IMR-90 (cell line): ENCODE results near the gene QARS1. TPM values are rescaled to one million over a fixed set of nuclear protein-coding genes. Genes with fewer than 3 reads are reported as not detected.
A peak's percentile ranks its signal among the peaks of the same experiment; 100 is the strongest.

Source experiments
- ATAC-seq: fragments of 200-7000 bp; cut with Tn5 transposase; 2 replicates; pipeline ENCODE4 v1.9.1; 2020; ENCODE audit warnings: low read depth, mild to moderate bottlenecking, moderate library complexity
- BruUV-seq: library from RNA; stranded (reverse); fragments of 400-500 nt; replicated peaks from 2 replicates; lab custom pipeline; 2021; lab: Mats Ljungman, UMichigan
- CTCF ChIA-PET: fragments of 300-600 bp; formaldehyde crosslinking; extraction: SDS; loops from one replicate; lab custom pipeline; 2021; ENCODE audit warnings: antibody characterized with exemption; lab: Yijun Ruan, JAX
- POLR2A ChIA-PET: fragments of 300-600 bp; sonication (Branson Sonifier 250); formaldehyde crosslinking; loops from one replicate; lab custom pipeline; 2022; ENCODE audit warnings: antibody characterized with exemption; ENCODE audit not compliant: unreplicated experiment; lab: Charles Lee
- DNase-seq: peaks from one replicate; pipeline ENCODE4 v3.0.0; 2013
- H2AFZ ChIP-seq: replicated peaks from 2 replicates; pipeline ENCODE3; 2013; ENCODE audit warnings: low read length, mild to moderate bottlenecking; ENCODE audit not compliant: poor library complexity
- H2AK5ac ChIP-seq: 2 replicates; pipeline ENCODE4 v1.6.1; 2013; ENCODE audit warnings: low read depth, low read length, inconsistent platforms
- H2AK9ac ChIP-seq: replicated peaks from 2 replicates; pipeline ENCODE3; 2013; ENCODE audit warnings: mild to moderate bottlenecking, low read depth, low read length, moderate library complexity; ENCODE audit not compliant: poor library complexity
- H2BK120ac ChIP-seq: 2 replicates; pipeline ENCODE4 v1.6.1; 2013; ENCODE audit warnings: low read depth, low read length, inconsistent platforms
- H2BK15ac ChIP-seq: 3 replicates; pipeline ENCODE4 v1.6.1; 2013; ENCODE audit warnings: low read depth, low read length, inconsistent platforms
- H2BK20ac ChIP-seq: 2 replicates; pipeline ENCODE4 v1.6.1; 2013; ENCODE audit warnings: low read depth, mild to moderate bottlenecking, inconsistent platforms, low read length, moderate library complexity
- H2BK5ac ChIP-seq: 2 replicates; pipeline ENCODE4 v1.6.1; 2013; ENCODE audit warnings: mild to moderate bottlenecking, low read depth, low read length, inconsistent platforms; ENCODE audit not compliant: poor library complexity, severe bottlenecking
- H3K14ac ChIP-seq: replicated peaks from 2 replicates; pipeline ENCODE4 v1.6.1; 2013; ENCODE audit warnings: low read depth, low read length, inconsistent platforms
- H3K18ac ChIP-seq: 2 replicates; pipeline ENCODE4 v1.6.1; 2013; ENCODE audit warnings: low read depth, low read length, control low read depth
- H3K23ac ChIP-seq: 2 replicates; pipeline ENCODE4 v1.6.1; 2013; ENCODE audit warnings: low read depth, low read length, inconsistent platforms
- H3K27ac ChIP-seq: 2 replicates; pipeline ENCODE4 v1.5.1; 2013; ENCODE audit warnings: mild to moderate bottlenecking, control low read depth, low read length; ENCODE audit not compliant: insufficient read depth
- H3K27me3 ChIP-seq: 2 replicates; pipeline ENCODE4 v1.6.1; 2013; ENCODE audit warnings: low read length; ENCODE audit not compliant: control insufficient read depth, insufficient read depth
- H3K36me3 ChIP-seq: 2 replicates; pipeline ENCODE4 v1.6.1; 2013; ENCODE audit warnings: low read length, mixed read lengths; ENCODE audit not compliant: control insufficient read depth, insufficient read depth
- H3K4ac ChIP-seq: 2 replicates; pipeline ENCODE4 v1.6.1; 2013; ENCODE audit warnings: low read depth, low read length, inconsistent platforms
- H3K4me1 ChIP-seq: 2 replicates; pipeline ENCODE4 v1.6.1; 2013; ENCODE audit warnings: low read length, mixed read lengths; ENCODE audit not compliant: control insufficient read depth, insufficient read depth
- H3K4me2 ChIP-seq: 2 replicates; pipeline ENCODE4 v1.6.1; 2013; ENCODE audit warnings: low read depth, mild to moderate bottlenecking, control low read depth, low read length, moderate library complexity
- H3K4me3 ChIP-seq: 2 replicates; pipeline ENCODE4 v1.5.1; 2013; ENCODE audit warnings: low read depth, mild to moderate bottlenecking, control low read depth, low read length, moderate library complexity; ENCODE audit not compliant: insufficient read depth
- H3K56ac ChIP-seq: 2 replicates; pipeline ENCODE4 v1.6.1; 2013; ENCODE audit warnings: low read length, inconsistent platforms; ENCODE audit not compliant: insufficient read depth; ENCODE audit errors: extremely low read depth
- H3K79me1 ChIP-seq, 2 experiments: 2 replicates each; pipeline ENCODE4 v1.6.1; 2013; ENCODE audit warnings: low read length in 2 of 2, inconsistent platforms in 1 of 2, low read depth in 1 of 2
- H3K9ac ChIP-seq: 2 replicates; pipeline ENCODE4 v1.6.1; 2013; ENCODE audit warnings: low read depth, low read length, control low read depth
- H3K9me1 ChIP-seq: 2 replicates; pipeline ENCODE4 v1.6.1; 2013; ENCODE audit warnings: low read length, inconsistent platforms; ENCODE audit not compliant: insufficient read depth
- H3K9me3 ChIP-seq: 2 replicates; pipeline ENCODE4 v1.6.1; 2013; ENCODE audit warnings: low read length; ENCODE audit not compliant: control insufficient read depth, insufficient read depth
- H4K20me1 ChIP-seq: 2 replicates; pipeline ENCODE4 v1.6.1; 2013; ENCODE audit warnings: low read length, inconsistent platforms; ENCODE audit not compliant: insufficient read depth
- H4K5ac ChIP-seq: 2 replicates; pipeline ENCODE4 v1.6.1; 2013; ENCODE audit warnings: mild to moderate bottlenecking, low read depth, low read length, control low read depth
- H4K8ac ChIP-seq, 2 experiments: 2 replicates each; pipeline ENCODE4 v1.6.1; 2013; ENCODE audit warnings: low read depth in 2 of 2, low read length in 2 of 2, control low read depth in 1 of 2, inconsistent platforms in 1 of 2
- H4K91ac ChIP-seq: 2 replicates; pipeline ENCODE4 v1.6.1; 2013; ENCODE audit warnings: low read depth, low read length, inconsistent platforms; ENCODE audit not compliant: insufficient read depth
- BHLHE40 ChIP-seq: fragments of 150-350 bp; IDR thresholded peaks from 2 replicates; pipeline ENCODE4 v1.6.1; 2016; ENCODE audit warnings: mild to moderate bottlenecking, low read depth, low read length
- POLR2A ChIP-seq: IDR thresholded peaks from 2 replicates; pipeline ENCODE4 v1.6.1; 2012; ENCODE audit warnings: mild to moderate bottlenecking, low read depth, low read length
- RFX5 ChIP-seq: IDR thresholded peaks from 2 replicates; pipeline ENCODE4 v1.8.0; 2012; ENCODE audit warnings: low read depth, mild to moderate bottlenecking, low read length, moderate library complexity
- SMC3 ChIP-seq: fragments of 150-350 bp; IDR thresholded peaks from 2 replicates; pipeline ENCODE4 v1.6.1; 2016; ENCODE audit warnings: low read depth, mild to moderate bottlenecking, antibody characterized with exemption, low read length, moderate library complexity
- WGBS, 2 experiments: methylation state at CpG; one replicate each; pipeline versions ENCODE4 v1.1.5 to v1.1.7; 2013; ENCODE audit warnings: missing lambda C conversion rate in 2 of 2; ENCODE audit not compliant: insufficient read length in 1 of 2; ENCODE audit errors: extremely low coverage in 2 of 2; 5-methylcytosine and 5-hydroxymethylcytosine counted together
- dilution Hi-C: fragments of 300-500 bp; cut with HindIII; formaldehyde crosslinking; loops from one replicate; pipeline ENCODE4 v1.14.3; 2018; ENCODE audit warnings: low sequenced_read_pairs; ENCODE audit not compliant: unreplicated experiment
- in situ Hi-C: fragments of 300-500 bp; cut with MboI; formaldehyde crosslinking; loops from 3 replicates; pipeline ENCODE4 v1.14.3; 2019; ENCODE audit warnings: low sequenced_read_pairs, inconsistent platforms, mixed read lengths
- intact Hi-C: fragments of 100-400 bp; cut with micrococcal nuclease; formaldehyde crosslinking; loops from 2 replicates; pipeline ENCODE4 v1.10.0; 2022
- polyA plus RNA-seq, 3 experiments: library from polyadenylated mRNA; depleted of rRNA; stranded (reverse); fragments of >200 nt; gene quantifications; 2 replicates each; pipeline ENCODE4 v1.2.3, GENCODE V29; 2012; ENCODE audit warnings: low replicate concordance in 1 of 3
- total RNA-seq: library from RNA; depleted of rRNA; stranded (reverse); fragments of >200 nt; gene quantifications from 2 replicates; pipeline ENCODE4 v1.2.3, GENCODE V29; 2012
- TF ChIP-seq, protein P1 (sequence below): conservative IDR thresholded peaks from 2 replicates; pipeline ENCODE4 v1.5.1; 2012; ENCODE audit warnings: mild to moderate bottlenecking, low read depth, low read length, improper control_type of control experiment
- TF ChIP-seq, protein P2 (sequence below): fragments of 150-350 bp; IDR thresholded peaks from 2 replicates; pipeline ENCODE4 v1.6.1; 2016; ENCODE audit warnings: low read depth, mild to moderate bottlenecking, low read length, moderate library complexity, borderline replicate concordance
- TF ChIP-seq, protein P3 (sequence below): fragments of 150-350 bp; IDR thresholded peaks from 2 replicates; pipeline ENCODE4 v1.6.1; 2017; ENCODE audit warnings: mild to moderate bottlenecking, antibody characterized with exemption, low read length, low read depth

The QARS1 gene
- total and polyA plus RNA-seq, 2 of the 4 experiments (the other 2 are of a cell fraction): 354 to 396 TPM

DNA sequence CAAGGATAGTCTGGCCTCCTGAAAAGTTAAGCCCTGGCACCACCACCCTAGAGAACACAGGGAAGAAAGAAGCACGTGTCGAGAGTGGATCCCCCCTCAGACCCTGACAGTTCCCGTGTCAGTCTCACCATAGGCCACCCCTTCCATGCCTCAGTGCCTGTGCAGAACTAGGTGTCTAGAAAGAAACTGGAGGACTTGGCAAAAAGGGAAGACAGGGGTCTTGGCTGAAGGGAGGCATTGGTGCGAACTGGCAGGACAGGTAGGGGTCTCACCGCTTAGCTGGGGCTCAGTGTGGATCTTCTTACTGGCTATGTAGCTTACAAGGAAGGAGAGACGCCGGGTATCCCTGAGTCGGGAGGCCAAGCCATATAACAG lies 518 bp downstream of the QARS1 start:
- Histone ChIP-seq H3K14ac (peak overlapping the region; percentile 99), H3K4me2 (peak overlapping the region; percentile 99), H4K91ac (peak overlapping the region; percentile 89), H4K8ac (peak overlapping the region; percentile 64 to 97), H3K4ac (peak overlapping the region; percentile 95), H3K23ac (peak overlapping the region; percentile 98), H3K4me1 (peaks cover 9% of the 10 kb centered on the region), H4K5ac (peak overlapping the region; percentile 93), H3K36me3 (peaks cover 48% of the 10 kb centered on the region), H3K79me1 (peaks cover 41 to 43% of the 10 kb centered on the region in 2 experiments), H3K4me3 (peak overlapping the region; percentile 91), H3K27me3 (no peaks in the 10 kb centered on the region), H2BK15ac (no peak overlapping the region), H3K56ac (peak overlapping the region; percentile 77; the same call in 1 of the 2 replicates), H2BK120ac (peak overlapping the region; percentile 67; the same call in 1 of the 2 replicates), H3K9me3 (no peaks in the 10 kb centered on the region), H2BK20ac (no peak overlapping the region), H2BK5ac (peak overlapping the region; percentile 90), H2AK5ac (peak overlapping the region; percentile 98), H3K9ac (peak overlapping the region; percentile 97), H2AFZ (peak overlapping the region; percentile 98), H3K18ac (no peak overlapping the region; the same call in 1 of the 2 replicates), H4K20me1 (no peaks in the 10 kb centered on the region), H3K9me1 (peaks cover 16% of the 10 kb centered on the region), H2AK9ac (peak overlapping the region; percentile 94), H3K27ac (peak overlapping the region; percentile 93)
- ChIA-PET CTCF (interaction anchor here (1.2 kb wide), 1 partner anchor 9 kb away, joined by 5 read pairs; the partner anchor contains the start of gene QRICH1), POLR2A (no interaction called here)
- BruUV-seq: no TSS peak
- DNase-seq (no peak), ATAC-seq (no peak)
- TF ChIP-seq, protein P1, sequence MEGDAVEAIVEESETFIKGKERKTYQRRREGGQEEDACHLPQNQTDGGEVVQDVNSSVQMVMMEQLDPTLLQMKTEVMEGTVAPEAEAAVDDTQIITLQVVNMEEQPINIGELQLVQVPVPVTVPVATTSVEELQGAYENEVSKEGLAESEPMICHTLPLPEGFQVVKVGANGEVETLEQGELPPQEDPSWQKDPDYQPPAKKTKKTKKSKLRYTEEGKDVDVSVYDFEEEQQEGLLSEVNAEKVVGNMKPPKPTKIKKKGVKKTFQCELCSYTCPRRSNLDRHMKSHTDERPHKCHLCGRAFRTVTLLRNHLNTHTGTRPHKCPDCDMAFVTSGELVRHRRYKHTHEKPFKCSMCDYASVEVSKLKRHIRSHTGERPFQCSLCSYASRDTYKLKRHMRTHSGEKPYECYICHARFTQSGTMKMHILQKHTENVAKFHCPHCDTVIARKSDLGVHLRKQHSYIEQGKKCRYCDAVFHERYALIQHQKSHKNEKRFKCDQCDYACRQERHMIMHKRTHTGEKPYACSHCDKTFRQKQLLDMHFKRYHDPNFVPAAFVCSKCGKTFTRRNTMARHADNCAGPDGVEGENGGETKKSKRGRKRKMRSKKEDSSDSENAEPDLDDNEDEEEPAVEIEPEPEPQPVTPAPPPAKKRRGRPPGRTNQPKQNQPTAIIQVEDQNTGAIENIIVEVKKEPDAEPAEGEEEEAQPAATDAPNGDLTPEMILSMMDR: no peak
- TF ChIP-seq, protein P2, sequence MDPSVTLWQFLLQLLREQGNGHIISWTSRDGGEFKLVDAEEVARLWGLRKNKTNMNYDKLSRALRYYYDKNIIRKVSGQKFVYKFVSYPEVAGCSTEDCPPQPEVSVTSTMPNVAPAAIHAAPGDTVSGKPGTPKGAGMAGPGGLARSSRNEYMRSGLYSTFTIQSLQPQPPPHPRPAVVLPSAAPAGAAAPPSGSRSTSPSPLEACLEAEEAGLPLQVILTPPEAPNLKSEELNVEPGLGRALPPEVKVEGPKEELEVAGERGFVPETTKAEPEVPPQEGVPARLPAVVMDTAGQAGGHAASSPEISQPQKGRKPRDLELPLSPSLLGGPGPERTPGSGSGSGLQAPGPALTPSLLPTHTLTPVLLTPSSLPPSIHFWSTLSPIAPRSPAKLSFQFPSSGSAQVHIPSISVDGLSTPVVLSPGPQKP: no peak
- TF ChIP-seq SMC3 (no peak), RFX5 (no peak), BHLHE40 (no peak), POLR2A (no peak)
- TF ChIP-seq, protein P3, sequence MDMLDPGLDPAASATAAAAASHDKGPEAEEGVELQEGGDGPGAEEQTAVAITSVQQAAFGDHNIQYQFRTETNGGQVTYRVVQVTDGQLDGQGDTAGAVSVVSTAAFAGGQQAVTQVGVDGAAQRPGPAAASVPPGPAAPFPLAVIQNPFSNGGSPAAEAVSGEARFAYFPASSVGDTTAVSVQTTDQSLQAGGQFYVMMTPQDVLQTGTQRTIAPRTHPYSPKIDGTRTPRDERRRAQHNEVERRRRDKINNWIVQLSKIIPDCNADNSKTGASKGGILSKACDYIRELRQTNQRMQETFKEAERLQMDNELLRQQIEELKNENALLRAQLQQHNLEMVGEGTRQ: no peak
- dilution Hi-C loops: no loop called here
- WGBS, 2 experiments: 0% methylated on average over 1 of the region's 8 CpGs; no CpG with 5 or more reads in 1 of the 2 experiments
- in situ Hi-C loops: no loop called here
- intact Hi-C loops: no loop called here
